GM21528 (cell line): ENCODE results near the gene SRRM2.
"Not testable (repeated sequence)": the region's sequence is repeated elsewhere in the genome, so short reads cannot be mapped to it uniquely, and the experiment has no call there.

ENCODE experiments used
- ATAC-seq: cut with Tn5 transposase; IDR thresholded peaks from one replicate; pipeline ENCODE4 v1.9.1; 2021; ENCODE audit warnings: mild to moderate bottlenecking, moderate library complexity; ENCODE audit not compliant: unreplicated experiment, low FRiP score

SRRM2 gene

DNA sequence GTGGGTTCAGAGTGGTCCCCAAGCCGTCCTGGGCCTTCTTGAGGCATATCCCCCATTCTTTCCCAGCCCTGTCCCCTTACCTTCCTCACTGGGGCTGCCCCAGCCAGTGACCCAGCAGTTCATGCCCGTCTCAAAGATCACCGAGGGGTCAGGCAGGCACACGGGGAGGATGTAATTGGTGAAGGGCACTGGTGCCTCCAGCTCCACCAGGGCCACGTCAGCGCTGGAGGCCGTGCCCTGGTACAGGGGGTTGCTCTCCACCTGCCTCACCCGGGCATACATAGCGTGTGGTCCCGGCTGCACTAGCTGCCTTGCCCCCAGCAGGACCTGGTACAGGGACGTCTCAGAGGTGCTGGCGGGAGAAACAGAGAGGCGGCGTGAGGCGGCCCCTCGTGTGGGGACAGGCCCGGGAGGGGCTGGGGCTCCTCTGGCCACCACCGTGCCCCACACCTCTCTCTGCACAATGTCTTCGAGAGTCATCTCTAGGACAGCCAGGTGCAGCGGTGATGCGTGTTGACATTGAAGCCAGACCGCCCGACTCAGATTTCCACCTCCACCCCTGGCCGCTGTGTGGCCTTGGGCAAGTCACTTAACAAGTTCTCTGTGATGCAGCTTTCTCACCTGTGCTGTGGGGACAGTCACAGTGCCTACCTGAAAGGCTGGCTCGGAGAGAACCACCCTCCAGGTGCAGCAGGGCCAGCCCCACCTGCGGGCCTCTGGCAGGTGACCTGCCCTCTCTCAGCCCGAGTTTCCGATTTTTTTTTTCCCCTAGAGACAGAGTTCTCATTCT is 38.3 kb upstream of the SRRM2 start:
- no peak for ATAC-seq

DNA sequence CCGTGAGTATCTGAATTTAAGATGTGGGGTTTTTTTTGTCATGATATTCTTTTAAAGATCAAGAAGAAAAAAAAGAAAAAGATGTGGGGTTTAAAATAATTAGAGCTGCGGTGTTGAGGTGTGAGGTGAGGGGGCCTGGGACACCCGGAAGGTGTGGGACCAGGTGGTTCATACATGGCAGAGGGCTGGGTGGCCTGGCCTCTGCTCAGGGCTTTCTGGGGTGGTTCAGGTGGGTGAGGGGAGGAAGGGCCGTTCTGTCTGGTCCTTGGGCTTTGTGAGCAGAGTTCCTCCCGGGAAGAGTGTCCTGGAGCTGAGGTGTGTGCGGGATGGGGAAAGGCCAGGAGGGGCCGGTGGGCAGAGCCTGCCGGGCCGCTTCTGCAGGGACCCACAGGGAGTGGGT is 37.4 kb upstream of the SRRM2 start:
- no peak for ATAC-seq

DNA sequence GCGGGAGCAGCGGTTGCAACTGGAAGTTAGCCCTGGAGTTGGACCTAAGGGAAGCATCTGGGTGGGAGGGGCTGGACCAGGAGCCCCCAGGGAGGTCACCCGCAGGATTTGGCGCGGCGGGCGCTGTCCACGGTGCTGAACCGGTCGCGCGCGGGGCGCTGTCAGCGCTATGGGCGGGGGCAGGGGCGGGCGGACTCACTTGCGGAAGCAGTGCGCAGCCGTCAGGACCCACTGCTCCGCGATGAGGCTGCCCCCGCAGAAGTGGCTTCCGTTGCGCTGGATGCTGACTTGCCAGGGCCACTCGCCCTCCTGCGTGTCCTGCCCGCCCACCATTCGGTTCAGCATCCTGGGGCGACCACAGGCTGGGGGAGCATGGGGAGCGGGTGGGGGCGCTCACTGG is 36.9 kb upstream of the SRRM2 start:
- no peak for ATAC-seq

DNA sequence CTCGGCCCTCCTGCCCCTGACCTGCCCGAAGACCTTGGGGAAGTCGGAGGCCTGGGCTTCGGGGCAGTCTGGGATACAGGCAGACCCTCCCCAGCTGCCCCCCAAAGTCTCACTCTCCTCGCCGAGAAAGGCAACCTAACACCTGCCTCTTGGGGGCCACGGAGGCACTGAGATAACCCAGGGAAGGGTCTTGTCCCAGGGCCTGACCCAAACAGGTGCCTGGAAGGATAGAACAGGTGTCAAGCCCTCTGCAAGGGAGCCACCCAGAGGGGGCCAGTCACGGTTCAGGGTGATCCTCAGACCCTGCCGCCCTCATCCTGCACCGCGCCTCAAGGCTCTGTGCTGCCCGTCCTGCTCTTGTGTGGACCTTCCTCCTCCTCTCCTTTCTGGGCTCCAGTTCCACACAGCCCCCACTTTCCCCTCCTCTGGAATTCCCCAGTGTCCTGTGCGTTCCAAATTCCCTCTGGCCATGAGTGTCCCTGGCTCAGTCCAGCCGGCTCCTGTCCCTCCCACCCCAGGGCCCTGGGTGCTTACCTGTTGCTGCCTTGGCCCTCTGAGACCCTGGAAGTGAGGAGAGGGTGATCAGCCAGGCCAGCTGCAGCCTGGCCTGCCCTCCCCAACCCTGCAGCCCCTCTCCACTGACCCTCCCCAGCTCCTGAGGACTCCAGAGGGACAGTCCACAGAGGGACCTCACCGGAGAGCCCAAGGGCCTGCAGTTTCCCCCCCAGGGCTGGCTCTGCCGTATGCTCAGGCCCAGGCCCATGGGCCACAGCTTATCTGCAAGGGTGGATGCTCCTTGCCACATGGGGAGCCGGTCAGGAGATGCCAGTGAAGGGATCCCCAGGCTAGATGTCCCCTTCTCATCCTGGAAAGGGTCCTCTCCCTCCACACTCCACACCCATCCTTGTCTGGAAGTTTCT is 36.2 kb upstream of the SRRM2 start:
- no peak for ATAC-seq

DNA sequence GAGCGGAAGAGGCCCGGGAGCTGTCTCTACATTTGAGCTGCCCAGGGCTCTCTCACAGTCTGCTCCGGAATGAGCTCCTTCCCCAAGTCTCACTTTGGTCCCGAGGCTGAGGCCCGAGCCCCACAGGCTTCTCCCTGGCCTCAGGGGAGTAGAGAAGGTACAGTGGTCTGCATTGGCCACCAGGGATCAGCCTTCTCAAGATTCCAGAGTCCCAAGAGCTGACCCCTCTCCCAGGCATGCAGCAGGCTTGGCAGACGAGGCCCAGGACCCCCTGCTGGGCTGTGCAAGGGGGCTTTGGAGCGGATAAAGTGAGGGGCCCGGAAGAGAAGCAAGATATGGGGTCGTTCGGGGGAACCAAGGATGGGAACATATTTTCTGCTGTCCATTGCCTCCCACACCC is 35.5 kb upstream of the SRRM2 start:
- no peak for ATAC-seq

DNA sequence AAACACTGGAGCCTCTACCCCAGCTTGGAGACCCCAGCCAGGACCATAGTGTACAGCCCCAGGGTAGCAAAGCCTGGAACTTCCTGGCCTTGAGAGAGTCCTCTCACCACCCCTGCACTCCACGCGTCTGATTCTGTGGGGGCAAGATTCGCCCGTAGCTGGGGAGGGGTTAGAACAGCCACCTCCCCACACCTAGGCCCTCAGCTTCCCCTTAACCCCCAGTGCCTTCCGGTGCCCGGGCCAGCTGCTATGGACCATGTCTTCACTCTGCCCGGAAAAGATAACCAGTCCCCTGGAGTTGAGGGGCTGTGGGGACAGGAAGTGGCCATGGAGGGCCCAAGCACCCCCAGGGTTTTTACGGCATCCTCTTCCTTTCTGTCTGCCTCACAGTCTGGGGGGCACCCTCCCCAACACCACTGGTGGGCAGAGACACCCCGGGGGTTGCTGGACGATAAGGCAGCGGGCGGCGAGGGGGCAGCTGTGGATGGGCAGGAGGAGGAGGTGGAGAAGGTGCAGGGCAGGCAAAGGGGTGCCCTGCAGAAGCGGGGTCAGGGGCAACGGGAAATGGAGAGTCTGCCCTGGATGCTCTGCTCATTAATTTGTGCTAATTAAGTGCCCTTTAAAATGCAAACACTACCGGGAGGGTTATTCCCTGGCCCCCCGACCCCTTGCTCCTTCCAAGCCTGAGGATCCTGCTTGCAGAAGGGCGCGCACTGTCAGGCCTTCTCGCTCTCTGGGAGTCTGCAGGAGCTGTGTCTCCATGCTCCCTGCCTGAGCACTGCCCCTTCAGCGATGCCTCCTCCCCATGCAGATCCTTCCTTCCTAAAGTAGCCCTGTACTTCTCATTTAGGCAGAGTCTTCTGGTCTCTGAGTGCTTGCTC is 34.8 kb upstream of the SRRM2 start:
- no peak for ATAC-seq

DNA sequence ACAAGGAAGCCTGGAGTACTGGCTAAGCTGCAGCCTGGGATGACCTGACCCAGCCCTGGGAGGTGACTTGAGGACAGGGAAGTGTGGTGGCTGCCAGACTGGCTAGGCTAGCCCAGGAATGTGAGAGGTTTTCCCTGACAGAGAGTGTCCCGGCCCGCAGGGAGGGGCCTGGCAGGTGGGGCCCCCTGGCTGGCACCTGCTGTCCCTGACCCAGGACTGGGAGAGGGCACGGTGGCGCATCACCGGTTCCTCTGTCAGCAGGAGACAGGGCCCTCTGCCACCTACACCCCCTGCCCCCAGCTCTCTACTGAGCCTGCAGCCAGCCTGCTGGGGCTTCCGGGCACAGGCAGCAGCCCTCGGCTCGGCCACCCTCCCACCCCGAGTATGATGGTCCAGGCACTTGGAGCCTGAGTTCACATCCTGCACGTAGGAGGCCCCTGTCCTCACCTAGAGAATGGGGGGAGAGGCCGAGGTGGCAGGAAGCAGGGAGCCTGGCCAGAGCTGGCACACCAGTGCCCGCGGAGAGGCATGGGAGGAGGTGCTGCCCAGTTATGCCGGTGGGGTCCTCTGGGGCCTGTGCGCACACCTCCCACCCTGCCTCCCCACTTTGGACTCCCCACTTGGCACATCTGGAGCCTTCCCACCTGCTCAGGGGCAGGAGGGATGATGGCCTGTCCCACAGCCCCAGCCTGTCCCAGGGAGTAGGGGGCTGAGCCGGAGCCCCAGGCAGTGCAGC is 32.9 kb upstream of the SRRM2 start:
- no peak for ATAC-seq

DNA sequence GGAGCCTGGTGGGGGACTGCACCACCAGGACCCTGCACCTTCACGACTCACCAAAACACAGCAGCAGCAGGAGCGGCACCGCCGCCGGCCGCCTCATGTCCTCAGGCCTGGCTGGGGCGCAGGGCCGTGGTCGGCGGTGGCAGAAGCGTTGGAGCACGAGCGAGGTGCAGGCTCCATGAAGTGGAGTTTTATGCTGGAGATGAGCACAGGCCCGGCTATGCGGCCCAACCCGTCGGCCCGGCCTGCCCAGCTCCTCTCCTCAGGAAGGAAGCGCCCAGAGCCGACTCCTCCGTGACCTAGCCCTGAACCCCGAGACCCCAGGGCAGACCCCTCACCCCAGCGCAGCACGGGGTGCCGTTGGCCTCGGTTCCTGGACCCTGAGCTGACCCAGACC is 32.4 kb upstream of the SRRM2 start, which contains the start of gene PRSS27:
PRSS27 (minus strand) TSS at position 161 of the 394 bp plus-strand sequence; CDS start at position 97, 64 bp downstream.
- no peak for ATAC-seq

DNA sequence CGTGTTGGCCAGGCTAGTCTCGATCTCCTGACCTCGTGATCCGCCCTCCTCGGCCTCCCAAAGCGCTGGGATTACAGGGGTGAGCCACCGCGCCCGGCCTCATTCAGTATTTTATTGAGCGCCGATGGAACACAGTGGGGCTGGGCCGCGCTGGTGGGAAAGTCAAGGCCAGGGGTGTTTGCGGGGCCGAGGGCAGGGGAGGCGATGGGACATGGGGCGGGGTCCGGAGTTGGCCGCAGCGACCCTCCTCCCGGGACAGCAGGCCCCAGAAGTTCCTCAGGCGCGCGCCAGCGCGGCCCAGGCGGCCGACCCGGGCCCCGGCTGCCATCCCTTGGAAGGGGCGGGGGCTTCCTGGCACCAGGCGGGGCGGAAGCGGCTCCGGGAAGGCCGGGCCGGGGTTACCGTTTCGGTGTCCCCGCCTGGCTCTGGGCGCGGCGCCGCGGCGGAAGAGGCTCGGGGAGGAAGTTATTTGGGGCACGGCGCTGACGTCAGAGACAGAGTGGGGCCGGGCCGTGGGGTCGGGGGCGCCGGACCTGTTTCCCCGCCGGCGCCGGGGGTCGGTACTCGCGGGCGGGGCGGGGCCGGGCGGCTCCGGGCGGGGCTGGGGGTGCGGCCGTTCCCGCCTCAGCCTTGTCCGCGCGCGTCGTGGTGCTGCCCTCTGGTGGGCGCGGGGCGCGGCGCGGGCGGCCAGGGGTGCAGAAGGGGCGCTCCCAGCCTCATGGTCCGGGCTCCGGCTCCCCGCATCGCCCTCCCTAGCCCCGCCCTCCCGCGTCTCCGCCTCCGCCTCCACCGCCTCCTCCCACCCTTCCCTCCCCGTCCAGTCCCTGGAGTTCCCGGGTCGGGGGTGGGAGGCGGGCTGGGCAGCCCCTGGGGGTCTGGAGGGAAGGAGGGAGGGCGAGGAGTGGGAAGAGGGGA is 31.5 kb upstream of the SRRM2 start:
- ATAC-seq = peak; percentile 66

DNA sequence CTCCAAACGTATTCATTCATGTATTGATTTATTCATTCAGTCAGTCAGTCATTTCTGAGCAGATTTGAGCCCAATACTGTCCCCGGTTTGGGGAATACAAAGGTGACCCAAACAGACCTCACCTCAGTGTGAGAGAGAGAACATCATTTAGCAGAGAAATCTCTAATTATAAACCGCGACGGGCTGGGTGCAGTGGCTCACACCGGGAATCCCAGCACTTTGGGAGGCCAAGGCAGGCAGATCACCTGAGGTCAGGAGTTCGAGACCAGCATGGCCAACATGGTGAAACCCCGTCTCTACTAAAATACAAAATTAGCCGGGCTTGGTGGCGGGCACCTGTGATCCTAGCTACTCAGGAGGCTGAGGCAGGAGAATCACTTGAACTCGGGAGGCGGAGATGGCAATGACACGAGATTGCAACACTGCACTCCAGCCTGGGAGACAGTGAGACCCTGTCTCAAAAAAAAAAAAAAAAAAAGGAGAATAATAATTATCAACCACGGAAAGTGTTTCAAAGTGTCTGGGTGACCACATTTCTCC is 30.7 kb upstream of the SRRM2 start:
- not testable (repeated sequence) for ATAC-seq

DNA sequence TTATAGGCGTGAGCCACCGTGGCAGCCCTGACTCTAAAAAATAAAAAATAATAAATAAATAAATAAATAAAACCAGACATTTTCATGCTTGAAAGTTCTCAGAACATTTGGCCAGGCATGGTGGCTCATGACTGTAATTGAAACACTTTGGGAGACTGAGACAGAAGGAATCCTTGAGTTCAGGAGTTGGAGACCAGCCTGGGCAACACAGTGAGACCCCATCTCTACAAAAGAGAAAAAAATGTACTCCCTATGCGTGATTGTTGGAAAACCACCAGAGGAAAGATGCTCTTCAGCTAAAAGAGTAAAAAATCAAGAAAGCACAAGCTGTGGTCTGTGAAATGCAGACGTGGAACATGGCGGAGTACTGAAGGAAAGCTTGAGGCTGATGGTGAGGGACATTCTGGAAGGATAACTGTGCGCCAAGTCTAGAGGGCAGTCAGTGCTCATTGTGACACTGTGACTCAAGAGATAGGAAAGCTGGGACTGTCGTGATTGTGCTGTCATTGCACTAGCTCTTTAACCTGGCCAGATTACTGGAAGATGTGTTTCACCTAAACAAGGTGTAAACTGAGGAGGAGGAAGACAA is 28.3 kb upstream of the SRRM2 start:
- no peak for ATAC-seq

DNA sequence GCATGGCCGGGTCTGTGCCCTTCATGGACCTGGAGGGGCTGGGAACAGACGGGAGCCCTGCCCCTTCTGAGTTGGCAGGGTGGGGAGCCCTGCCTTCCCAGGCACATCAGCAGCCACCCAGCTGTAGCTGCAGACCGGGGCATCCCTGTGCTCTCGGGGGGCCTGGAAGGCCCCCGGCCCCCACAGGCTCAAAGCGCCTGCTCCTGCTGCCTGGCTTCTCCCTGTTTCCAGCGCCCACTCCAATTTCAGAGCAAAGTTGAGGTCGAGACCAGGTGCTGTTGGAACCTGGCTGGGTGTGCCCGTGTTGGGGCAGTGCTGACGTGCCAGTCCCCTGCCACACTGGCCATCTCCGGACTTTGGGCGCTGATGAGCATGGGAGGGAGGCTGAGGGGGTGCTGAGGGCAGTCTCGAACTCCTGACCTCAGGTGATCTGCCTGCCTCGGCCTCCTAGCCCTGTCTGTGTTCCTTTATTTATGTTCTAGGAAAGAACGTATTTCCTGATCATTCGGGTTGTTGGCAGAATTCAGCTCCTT is 27.6 kb upstream of the SRRM2 start:
- no peak for ATAC-seq

DNA sequence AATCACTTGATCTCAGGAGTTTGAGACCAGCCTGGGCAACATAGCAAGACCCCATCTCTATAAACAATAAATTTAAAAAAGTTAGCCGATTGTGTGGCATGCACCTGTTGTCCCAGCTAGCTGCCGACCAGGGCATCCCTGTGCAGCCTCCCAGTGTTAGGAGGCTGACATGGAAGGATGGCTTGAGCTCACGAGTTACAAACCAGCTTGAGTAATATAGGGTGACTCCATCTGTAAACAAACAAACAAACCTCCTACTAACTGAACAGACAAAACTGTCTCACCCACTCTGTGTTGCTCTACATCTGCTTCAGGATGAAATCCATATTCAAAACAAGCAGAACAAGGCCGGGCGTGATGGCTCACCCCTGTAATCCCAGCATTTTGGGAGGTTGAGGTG is 25.5 kb upstream of the SRRM2 start:
- no peak for ATAC-seq

DNA sequence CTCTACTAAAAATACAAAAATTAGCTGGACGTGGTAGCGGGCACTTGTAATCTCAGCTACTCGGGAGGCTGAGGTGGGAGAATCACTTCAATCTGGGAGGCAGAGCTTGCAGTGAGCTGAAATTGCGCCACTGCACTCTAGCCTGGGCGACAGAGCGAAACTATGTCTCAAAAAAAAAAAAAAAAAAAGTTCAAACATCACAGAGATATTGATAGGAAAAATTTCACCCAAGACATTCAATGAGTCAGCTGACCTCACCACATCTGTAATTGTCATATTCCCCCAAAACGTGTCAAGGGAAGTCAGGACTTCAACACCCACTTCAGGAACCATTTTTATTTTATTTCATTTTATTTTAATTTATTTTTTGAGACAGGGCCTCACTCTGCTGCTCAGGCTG is 24.4 kb upstream of the SRRM2 start:
- no peak for ATAC-seq

DNA sequence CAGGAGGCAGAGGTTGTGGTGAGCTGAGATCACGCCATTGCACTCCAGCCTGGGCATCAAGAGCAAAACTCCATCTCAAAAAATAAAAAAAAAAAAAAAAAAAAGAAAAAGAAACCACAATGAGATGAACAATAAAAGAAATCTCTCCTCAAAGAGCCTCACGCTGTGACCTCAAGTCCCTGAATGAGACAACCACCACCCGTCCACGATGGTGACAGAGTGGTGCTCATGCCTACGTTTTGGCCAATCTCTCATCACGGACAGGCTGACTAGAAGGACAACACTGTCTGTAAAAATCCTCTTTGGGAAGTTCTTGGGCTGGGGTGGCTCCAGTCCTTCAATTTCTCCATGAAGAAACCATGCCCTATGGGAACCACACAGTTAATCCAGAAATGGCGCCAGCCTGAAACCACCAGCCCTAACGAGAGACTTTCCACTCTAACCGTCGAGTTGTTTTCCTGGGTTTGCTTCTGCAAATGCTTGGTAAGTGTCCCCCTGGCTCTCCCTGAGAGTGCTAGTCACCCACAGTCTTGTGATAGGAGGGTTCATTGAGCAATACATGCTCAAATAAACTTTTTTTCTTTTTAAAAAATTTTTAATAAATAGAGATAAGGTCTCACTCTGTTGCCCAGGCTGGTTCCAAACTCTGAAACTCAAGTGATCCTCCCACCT is 17.5 kb upstream of the SRRM2 start:
- ATAC-seq = no peak

DNA sequence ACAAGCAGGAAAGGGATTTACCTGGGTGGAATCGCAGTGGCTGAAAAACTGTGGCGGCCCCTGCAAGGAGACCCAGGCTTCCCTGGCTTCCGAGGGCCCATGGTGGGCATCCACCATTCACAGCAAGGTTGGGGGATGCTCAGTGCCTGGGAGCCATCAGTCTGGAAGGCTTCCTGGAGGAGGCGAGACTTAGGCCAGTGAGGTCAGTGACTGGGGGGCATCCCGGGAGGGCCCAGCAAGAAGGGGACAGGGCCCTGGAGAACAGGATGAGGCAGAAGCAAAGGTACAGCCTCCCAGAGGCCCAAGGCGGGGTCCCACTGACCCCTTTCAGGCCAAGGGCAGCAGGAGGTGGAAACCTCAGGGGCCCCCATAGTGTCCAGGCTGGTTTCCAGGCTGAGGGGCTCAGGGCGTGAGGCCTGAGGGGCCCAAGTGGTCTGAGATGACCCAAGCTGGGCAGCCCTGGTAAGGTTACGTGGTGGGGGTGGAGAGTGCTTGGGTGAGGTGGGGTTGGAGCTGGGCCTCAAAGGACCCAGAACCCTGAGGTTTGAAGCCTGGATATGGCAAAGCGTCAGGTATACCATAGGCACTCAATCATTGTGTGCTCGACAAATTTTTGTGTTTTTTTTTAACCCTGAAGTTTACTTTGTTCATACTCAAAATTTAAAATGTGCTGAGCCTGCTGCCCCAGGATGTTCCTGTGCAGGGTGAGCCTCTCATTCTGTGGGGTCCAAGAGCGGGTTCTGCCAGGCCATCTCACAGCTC is 15.8 kb upstream of the SRRM2 start:
- ATAC-seq = no peak

DNA sequence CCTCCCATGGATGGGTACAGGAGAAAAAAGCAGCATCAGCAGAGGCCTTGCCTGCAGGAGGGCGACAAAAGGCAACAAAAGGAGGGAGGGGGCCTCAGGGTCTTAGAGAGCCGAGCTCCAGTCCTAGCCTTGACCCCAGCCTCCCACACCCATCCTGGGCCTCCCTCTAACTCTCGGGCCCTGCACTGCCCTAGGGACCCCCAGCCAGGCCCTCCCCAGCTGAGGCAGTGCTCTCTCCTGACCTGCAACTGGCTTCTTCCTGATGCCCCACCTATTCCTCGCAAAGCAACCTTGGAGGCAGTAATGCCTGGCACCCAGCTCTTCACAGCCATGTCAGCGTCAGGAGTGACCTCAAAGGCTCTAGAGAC is 15.2 kb upstream of the SRRM2 start:
- no peak for ATAC-seq
